ENCODE results near the gene DISC1. TPM values are rescaled to one million over a fixed set of nuclear protein-coding genes. Genes with fewer than 3 reads are reported as not detected.
"Not testable (repeated sequence)": the region's sequence is repeated elsewhere in the genome, so short reads cannot be mapped to it uniquely, and the experiment has no call there.

Gene DISC1
- total RNA-seq, 4 donors from 2014 or later: 7.1 to 33.4 (median 14.9) TPM

- no peaks in the 10 kb centered on the region for H3K9me3 ChIP-seq
- no peak overlapping the region for H3K4me3 ChIP-seq
- no peaks in the 10 kb centered on the region for H3K36me3 ChIP-seq
- H3K27me3 ChIP-seq: no peaks in the 10 kb centered on the region
- intact Hi-C loops (cut with DNase I; ENCODE audit: low total_unique reads): no loop called here
- no peaks in the 10 kb centered on the region for H3K4me1 ChIP-seq
- no peak overlapping the region for H3K27ac ChIP-seq
- TF ChIP-seq, protein P1, sequence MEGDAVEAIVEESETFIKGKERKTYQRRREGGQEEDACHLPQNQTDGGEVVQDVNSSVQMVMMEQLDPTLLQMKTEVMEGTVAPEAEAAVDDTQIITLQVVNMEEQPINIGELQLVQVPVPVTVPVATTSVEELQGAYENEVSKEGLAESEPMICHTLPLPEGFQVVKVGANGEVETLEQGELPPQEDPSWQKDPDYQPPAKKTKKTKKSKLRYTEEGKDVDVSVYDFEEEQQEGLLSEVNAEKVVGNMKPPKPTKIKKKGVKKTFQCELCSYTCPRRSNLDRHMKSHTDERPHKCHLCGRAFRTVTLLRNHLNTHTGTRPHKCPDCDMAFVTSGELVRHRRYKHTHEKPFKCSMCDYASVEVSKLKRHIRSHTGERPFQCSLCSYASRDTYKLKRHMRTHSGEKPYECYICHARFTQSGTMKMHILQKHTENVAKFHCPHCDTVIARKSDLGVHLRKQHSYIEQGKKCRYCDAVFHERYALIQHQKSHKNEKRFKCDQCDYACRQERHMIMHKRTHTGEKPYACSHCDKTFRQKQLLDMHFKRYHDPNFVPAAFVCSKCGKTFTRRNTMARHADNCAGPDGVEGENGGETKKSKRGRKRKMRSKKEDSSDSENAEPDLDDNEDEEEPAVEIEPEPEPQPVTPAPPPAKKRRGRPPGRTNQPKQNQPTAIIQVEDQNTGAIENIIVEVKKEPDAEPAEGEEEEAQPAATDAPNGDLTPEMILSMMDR (IDR thresholded peaks at IDR 0.05): no peak
- TF ChIP-seq POLR2A (IDR thresholded peaks at IDR 0.05): no peak
- DNase-seq: no peak
These were observed 30.2 kb downstream of the DISC1 start for GRCh38 chr1:231656741-231657140.

DNA sequence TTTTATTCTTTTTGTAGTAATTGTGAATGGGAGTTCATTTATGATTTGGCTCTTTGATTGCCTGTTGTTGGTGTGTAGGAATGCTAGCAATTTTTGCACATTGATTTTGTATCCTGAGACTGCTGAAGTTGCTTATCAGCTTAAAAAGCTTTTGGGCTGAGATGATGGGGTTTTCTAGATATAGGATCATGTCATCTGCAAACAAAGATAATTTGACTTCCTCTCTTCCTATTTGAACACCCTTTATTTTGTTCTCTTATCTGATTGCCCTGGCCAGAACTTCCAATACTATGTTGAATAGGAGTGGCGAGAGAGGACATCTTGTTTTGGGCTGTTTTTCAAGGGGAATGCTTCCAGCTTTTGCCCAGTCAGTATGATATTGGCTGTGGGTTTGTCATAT, 31.6 kb downstream of the DISC1 start:
- H3K36me3 ChIP-seq; H3K4me1 ChIP-seq; H3K4me3 ChIP-seq; DNase-seq; intact Hi-C loops (cut with DNase I; ENCODE audit: low total_unique reads); H3K27ac ChIP-seq; H3K9me3 ChIP-seq; H3K27me3 ChIP-seq: not testable (repeated sequence)

DNA sequence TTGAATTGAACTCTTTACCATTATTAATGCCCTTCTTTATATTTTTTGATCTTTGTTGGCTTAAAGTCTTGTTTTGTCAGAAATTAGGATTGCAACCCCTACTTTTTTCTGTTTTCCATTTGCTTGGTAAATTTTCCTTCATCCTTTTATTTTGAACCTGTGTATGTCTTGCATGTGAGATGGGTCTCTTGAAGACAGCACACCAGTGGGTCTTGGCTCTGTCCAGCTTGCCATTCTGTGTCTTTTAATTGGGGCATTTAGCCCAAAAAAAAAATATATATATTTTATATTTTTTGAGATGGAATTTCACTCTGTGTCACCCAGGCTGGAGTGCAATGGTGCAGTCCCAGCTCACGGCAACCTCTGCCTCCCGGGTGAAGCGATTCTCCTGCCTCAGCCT, 33.6 kb downstream of the DISC1 start:
- H3K4me3 ChIP-seq: no peak overlapping the region
- H3K27ac ChIP-seq: no peak overlapping the region
- no peaks in the 10 kb centered on the region for H3K9me3 ChIP-seq
- H3K36me3 ChIP-seq: no peaks in the 10 kb centered on the region
- TF ChIP-seq, protein P1 (IDR thresholded peaks at IDR 0.05): no peak
- TF ChIP-seq POLR2A (IDR thresholded peaks at IDR 0.05): no peak
- no peak for DNase-seq
- intact Hi-C loops (cut with DNase I; ENCODE audit: low total_unique reads): no loop called here
- H3K4me1 ChIP-seq: no peaks in the 10 kb centered on the region
- H3K27me3 ChIP-seq: no peaks in the 10 kb centered on the region

DNA sequence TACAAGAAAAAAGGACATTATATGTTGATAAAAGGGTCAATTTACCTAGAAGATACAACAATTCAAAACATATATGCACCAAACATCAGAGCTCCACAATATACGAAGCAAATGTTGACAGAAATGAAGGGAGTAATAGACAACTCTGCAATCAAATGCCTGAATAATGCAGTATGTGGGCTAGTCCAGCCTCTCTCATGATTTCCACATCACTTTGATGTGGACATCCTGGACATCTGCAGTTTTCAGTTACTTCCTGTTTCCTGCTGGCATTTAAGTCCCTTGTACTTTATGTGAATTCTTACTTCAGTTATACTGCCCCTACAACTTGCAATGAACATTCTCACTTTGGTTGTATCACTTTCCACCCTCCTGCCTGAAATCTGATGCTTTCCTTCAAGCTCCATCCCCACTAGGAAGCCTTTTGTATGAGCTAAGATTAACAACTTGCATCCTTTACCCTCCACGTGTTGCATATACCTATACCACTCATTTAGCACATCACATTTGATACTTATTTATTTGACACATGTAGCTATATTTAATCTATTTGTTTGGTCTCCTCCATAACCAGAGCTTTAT, 36.7 kb downstream of the DISC1 start:
- H3K27me3 ChIP-seq: no peaks in the 10 kb centered on the region
- H3K4me3 ChIP-seq: no peak overlapping the region
- no peaks in the 10 kb centered on the region for H3K9me3 ChIP-seq
- DNase-seq: no peak
- H3K36me3 ChIP-seq: no peaks in the 10 kb centered on the region
- no peak overlapping the region for H3K27ac ChIP-seq
- TF ChIP-seq, protein P1 (IDR thresholded peaks at IDR 0.05): no peak
- TF ChIP-seq POLR2A (IDR thresholded peaks at IDR 0.05): no peak
- intact Hi-C loops (cut with DNase I; ENCODE audit: low total_unique reads): no loop called here
- no peaks in the 10 kb centered on the region for H3K4me1 ChIP-seq

- Histone ChIP-seq H3K4me3 (no peak overlapping the region), H3K9me3 (no peaks in the 10 kb centered on the region), H3K27ac (no peak overlapping the region), H3K36me3 (no peaks in the 10 kb centered on the region), H3K27me3 (no peaks in the 10 kb centered on the region), H3K4me1 (no peaks in the 10 kb centered on the region)
- intact Hi-C loops (cut with DNase I; ENCODE audit: low total_unique reads): no loop called here
- TF ChIP-seq, protein P1 (IDR thresholded peaks at IDR 0.05): no peak
- TF ChIP-seq POLR2A (IDR thresholded peaks at IDR 0.05): no peak
- no peak for DNase-seq
These were observed 38.5 kb downstream of the DISC1 start for GRCh38 chr1:231665101-231665500.

GRCh38 chr1:231665726-231666125, 39.1 kb downstream of the DISC1 start:
- Histone ChIP-seq H3K4me1 (no peaks in the 10 kb centered on the region), H3K9me3 (no peaks in the 10 kb centered on the region), H3K27me3 (no peaks in the 10 kb centered on the region), H3K4me3 (no peak overlapping the region), H3K36me3 (no peaks in the 10 kb centered on the region), H3K27ac (no peak overlapping the region)
- intact Hi-C loops (cut with DNase I; ENCODE audit: low total_unique reads): no loop called here
- no peak for DNase-seq
- no peak for TF ChIP-seq POLR2A (IDR thresholded peaks at IDR 0.05)
- TF ChIP-seq, protein P1 (IDR thresholded peaks at IDR 0.05): no peak

All from uterus (tissue), 4 donors.